ENCODE results near the gene TRABD2B.

Gene TRABD2B

GRCh38 chr1:47791879-47792608 lies 205.1 kb downstream of the TRABD2B start (continued):
- no peak for TF ChIP-seq HIC1 (tag by site-specific recombination; IDR thresholded peaks at IDR 0.05)
- no peak for TF ChIP-seq ZBTB11 (tag by site-specific recombination; conservative IDR thresholded peaks at IDR 0.05; ENCODE audit: low read depth)
- no peak for TF ChIP-seq ZSCAN30 (tag by site-specific recombination; IDR thresholded peaks at IDR 0.05)
- no peak for TF ChIP-seq ZNF701 (tag by site-specific recombination; IDR thresholded peaks at IDR 0.05)

- Histone ChIP-seq H3K36me3 (ENCODE audit: control insufficient read depth in 2 of 2, insufficient read depth in 1 of 2, low read length in 2 of 2) (no peaks in the 10 kb centered on the region), H3K4me3 (ENCODE audit: low read depth, low read length) (no peak overlapping the region), H3K27ac (ENCODE audit: extremely low read depth, low read depth, low read length) (no peak overlapping the region), H3K4me1 (ENCODE audit: control insufficient read depth, insufficient read depth, low read length) (no peaks in the 10 kb centered on the region), H3K9me3 (ENCODE audit: control insufficient read depth, insufficient read depth, low read depth, low read length) (no peaks in the 10 kb centered on the region)
- no peak for TF ChIP-seq ZNF146 (tag by site-specific recombination; IDR thresholded peaks at IDR 0.05)
- no peak for TF ChIP-seq ZNF488 (tag by site-specific recombination; IDR thresholded peaks at IDR 0.05)
- TF ChIP-seq ZNF423 (tag by site-specific recombination; IDR thresholded peaks at IDR 0.05): no peak
- no peak for TF ChIP-seq BCL6B (tag by site-specific recombination; IDR thresholded peaks at IDR 0.05)
- no peak for TF ChIP-seq KLF7 (tag by site-specific recombination; IDR thresholded peaks at IDR 0.05; ENCODE audit: borderline replicate concordance)
- no peak for TF ChIP-seq ZNF391 (tag by site-specific recombination; IDR thresholded peaks at IDR 0.05; ENCODE audit: borderline replicate concordance, low read depth)
- no peak for TF ChIP-seq HOXD13 (CRISPR knock-in tag; IDR thresholded peaks at IDR 0.05; ENCODE audit: borderline replicate concordance)
- no peak for TF ChIP-seq SCRT2 (tag by site-specific recombination; IDR thresholded peaks at IDR 0.05)
- ChIA-PET CTCF (no interaction called here), POLR2A (no interaction called here)
These were observed 208.4 kb downstream of the TRABD2B start for GRCh38 chr1:47788761-47789160.

- Histone ChIP-seq H3K4me1 (ENCODE audit: control insufficient read depth, insufficient read depth, low read length) (no peaks in the 10 kb centered on the region), H3K36me3 (ENCODE audit: control insufficient read depth in 2 of 2, insufficient read depth in 1 of 2, low read length in 2 of 2) (no peaks in the 10 kb centered on the region), H3K4me3 (ENCODE audit: low read depth, low read length) (no peak overlapping the region), H3K27ac (ENCODE audit: extremely low read depth, low read depth, low read length) (no peak overlapping the region), H3K9me3 (ENCODE audit: control insufficient read depth, insufficient read depth, low read depth, low read length) (no peaks in the 10 kb centered on the region)
- CTCF ChIA-PET: interaction anchor here (0.6 kb wide), 1 partner anchor 27 kb away, joined by 3 read pairs; no protein-coding TSS in a partner anchor
- peak; percentile 59; the same call in 1 of the 2 replicates for TF ChIP-seq SCRT2 (tag by site-specific recombination; IDR thresholded peaks at IDR 0.05)
- 0 out of 2 replicates have a peak, but pooled peaks have one; percentile 21 for TF ChIP-seq ZNF24 (tag by site-specific recombination; IDR thresholded peaks at IDR 0.05)
- TF ChIP-seq ZNF792 (tag by site-specific recombination; IDR thresholded peaks at IDR 0.05): no peak
- POLR2A ChIA-PET: no interaction called here
These were observed 209.6 kb downstream of the TRABD2B start for GRCh38 chr1:47787560-47787959.
